Neuronal stem cell (in vitro differentiated cells): ENCODE results near the gene LIN7B.

Experiments used
- DNase-seq: peaks from one replicate; pipeline ENCODE4 v3.0.0-alpha.2; 2013; ENCODE audit warnings: low spot score
- H2AFZ ChIP-seq: one replicate; pipeline ENCODE4 v1.6.1; 2013; ENCODE audit warnings: mild to moderate bottlenecking, low read length, inconsistent platforms
- H2AK5ac ChIP-seq: 2 replicates; pipeline ENCODE4 v1.6.1; 2013; ENCODE audit warnings: low read depth, mild to moderate bottlenecking, inconsistent platforms, low read length, moderate library complexity, mixed read lengths
- H2BK120ac ChIP-seq: 2 replicates; pipeline ENCODE4 v1.6.1; 2013; ENCODE audit warnings: low read depth, mild to moderate bottlenecking, inconsistent platforms, low read length, moderate library complexity, mixed read lengths
- H2BK12ac ChIP-seq: one replicate; pipeline ENCODE4 v1.6.1; 2013; ENCODE audit warnings: low read length, inconsistent platforms
- H2BK15ac ChIP-seq: 2 replicates; pipeline ENCODE4 v1.6.1; 2013; ENCODE audit warnings: mild to moderate bottlenecking, low read length, inconsistent platforms, mixed read lengths
- H2BK5ac ChIP-seq: one replicate; pipeline ENCODE4 v1.6.1; 2013; ENCODE audit warnings: inconsistent platforms, mild to moderate bottlenecking, low read length, moderate library complexity
- H3K14ac ChIP-seq: one replicate; pipeline ENCODE4 v1.6.1; 2013; ENCODE audit warnings: low read length, inconsistent platforms
- H3K18ac ChIP-seq: 2 replicates; pipeline ENCODE4 v1.6.1; 2013; ENCODE audit warnings: low read length, inconsistent platforms
- H3K23ac ChIP-seq: 2 replicates; pipeline ENCODE4 v1.6.1; 2013; ENCODE audit warnings: low read depth, mild to moderate bottlenecking, mixed read lengths, low read length, inconsistent platforms; ENCODE audit not compliant: poor library complexity
- H3K27ac ChIP-seq: replicated peaks from 3 replicates; pipeline ENCODE4 v1.5.1; 2013; ENCODE audit warnings: low read length, inconsistent platforms
- H3K27me3 ChIP-seq, 3 experiments: 2 replicates each; pipeline ENCODE4 v1.6.1; 2013; ENCODE audit warnings: low read length in 3 of 3, mild to moderate bottlenecking in 2 of 3, inconsistent platforms in 1 of 3, low read depth in 1 of 3, mixed read lengths in 1 of 3, moderate library complexity in 1 of 3; ENCODE audit not compliant: control insufficient read depth in 3 of 3, insufficient read depth in 3 of 3
- H3K36me3 ChIP-seq, 2 donors: replicated peaks in 1 of 2; 2 replicates each; pipeline ENCODE4 v1.6.1; 2013; ENCODE audit warnings: low read length in 2 of 2; ENCODE audit not compliant: control insufficient read depth in 2 of 2, insufficient read depth in 2 of 2
- H3K4ac ChIP-seq: 2 replicates; pipeline ENCODE4 v1.6.1; 2013; ENCODE audit warnings: inconsistent platforms, mild to moderate bottlenecking, low read length, moderate library complexity
- H3K4me1 ChIP-seq, 2 donors: 1 replicate in 1 of 2; 2 replicates in 1 of 2; pipeline ENCODE4 v1.6.1; 2013; ENCODE audit warnings: low read length in 2 of 2, low read depth in 1 of 2; ENCODE audit not compliant: control insufficient read depth in 2 of 2, insufficient read depth in 1 of 2
- H3K4me2 ChIP-seq: one replicate; pipeline ENCODE4 v1.6.1; 2013; ENCODE audit warnings: mild to moderate bottlenecking, low read length, inconsistent platforms; ENCODE audit not compliant: insufficient read depth, poor library complexity, severe bottlenecking
- H3K4me3 ChIP-seq, 2 donors: 2 replicates each; pipeline ENCODE4 v1.5.1; 2013; ENCODE audit warnings: low read length in 2 of 2, mild to moderate bottlenecking in 2 of 2, inconsistent platforms in 1 of 2, moderate library complexity in 1 of 2
- H3K79me1 ChIP-seq: one replicate; pipeline ENCODE4 v1.6.1; 2013; ENCODE audit warnings: low read depth, mild to moderate bottlenecking, inconsistent platforms, low read length, moderate library complexity
- H3K9ac ChIP-seq: one replicate; pipeline ENCODE4 v1.6.1; 2013; ENCODE audit warnings: mild to moderate bottlenecking, low read depth, low read length, inconsistent platforms; ENCODE audit not compliant: poor library complexity
- H3K9me3 ChIP-seq, 2 donors: replicated peaks in 1 of 2; 2 replicates each; pipeline versions ENCODE3 to v1.6.1; 2013; ENCODE audit warnings: low read length in 2 of 2, mild to moderate bottlenecking in 2 of 2, inconsistent platforms in 1 of 2, low read depth in 1 of 2, mixed read lengths in 1 of 2, moderate library complexity in 1 of 2; ENCODE audit not compliant: control insufficient read depth in 2 of 2, insufficient read depth in 1 of 2
- H4K8ac ChIP-seq: one replicate; pipeline ENCODE4 v1.6.1; 2013; ENCODE audit warnings: low read depth, mild to moderate bottlenecking, inconsistent platforms, low read length, moderate library complexity
- H4K91ac ChIP-seq: one replicate; pipeline ENCODE4 v1.6.1; 2013; ENCODE audit warnings: low read length, low read depth, mild to moderate bottlenecking, inconsistent platforms; ENCODE audit not compliant: poor library complexity
- WGBS, 2 donors: extraction: QIAGEN DNeasy Blood & Tissue Kit; methylation state at CpG; one replicate each; pipeline ENCODE4 v1.1.7; 2013; ENCODE audit warnings: missing lambda C conversion rate in 2 of 2, mixed read lengths in 1 of 2; ENCODE audit not compliant: insufficient read length in 2 of 2, insufficient replicate concordance in 1 of 2; ENCODE audit errors: extremely low coverage in 2 of 2; 5-methylcytosine and 5-hydroxymethylcytosine counted together

The LIN7B gene

DNA sequence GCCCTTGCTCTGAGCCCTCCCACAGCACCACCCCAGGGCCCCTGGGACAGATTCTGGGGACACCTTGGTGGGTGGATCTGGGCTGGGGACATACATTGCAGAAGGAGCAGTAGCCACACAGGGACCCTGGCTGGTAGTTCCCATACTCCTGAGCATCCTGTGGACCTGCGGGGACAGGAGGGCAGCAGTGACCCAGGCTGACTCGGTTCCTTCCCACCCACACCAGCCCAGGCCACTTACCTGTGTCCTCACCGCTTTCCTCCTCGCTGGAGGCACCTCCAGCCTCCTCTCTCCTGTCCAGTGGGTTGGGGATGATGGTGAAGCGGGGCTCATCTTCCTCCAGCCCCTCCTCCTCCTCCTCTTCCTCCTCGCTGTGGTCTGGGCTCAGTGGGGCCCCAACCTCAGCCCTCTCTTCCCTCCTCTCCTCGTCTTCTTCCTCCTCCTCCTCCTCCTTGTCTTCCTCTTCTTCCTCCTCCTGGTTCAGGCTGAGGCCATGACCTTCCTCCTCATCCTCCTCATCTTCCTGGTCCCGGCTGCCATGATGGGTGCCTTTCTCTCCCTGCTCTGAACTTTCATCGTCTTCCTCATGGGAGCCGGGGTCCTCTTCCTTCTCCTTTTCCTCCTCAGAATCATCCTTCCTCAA is 39.1 kb downstream of the LIN7B start:
- H3K4me3 ChIP-seq = no peak overlapping the region

GRCh38 chr19:49154279-49154678 is 40.1 kb downstream of the LIN7B start:
- Histone ChIP-seq H2AK5ac (no peak overlapping the region), H3K27ac (no peak overlapping the region), H3K14ac (peak overlapping the region; percentile 4), H2BK15ac (no peak overlapping the region), H3K9ac (no peak overlapping the region), H2BK12ac (peak overlapping the region; percentile 44), H3K4me3 (no peak overlapping the region), H3K18ac (no peak overlapping the region), H2AFZ (no peak overlapping the region), H3K9me3 (peaks cover 0 to 2% of the 10 kb centered on the region in 2 donors), H3K4ac (peak overlapping the region; percentile 31), H2BK120ac (no peak overlapping the region), H2BK5ac (no peak overlapping the region), H3K36me3 (peaks cover 0 to 2% of the 10 kb centered on the region in 2 donors), H4K91ac (no peak overlapping the region), H4K8ac (no peak overlapping the region), H3K4me2 (no peak overlapping the region), H3K23ac (peak overlapping the region; percentile 3), H3K4me1 (peaks cover 20 to 21% of the 10 kb centered on the region in 2 donors), H3K27me3 (peaks cover 0 to 26% (median 0%) of the 10 kb centered on the region in 3 experiments), H3K79me1 (no peaks in the 10 kb centered on the region)
- no peak for DNase-seq
- WGBS, 2 donors = no CpG with 5 or more reads among the region's 6 CpGs

More for the DNA sequence above, 39.1 kb downstream of the LIN7B start:
- no peak overlapping the region for H3K9ac ChIP-seq
- no peak overlapping the region for H3K4me2 ChIP-seq
- H2AFZ ChIP-seq = no peak overlapping the region
- no CpG with 5 or more reads among the region's 10 CpGs for WGBS, 2 donors
- peak overlapping the region; percentile 53 for H3K18ac ChIP-seq
- H2BK5ac ChIP-seq = no peak overlapping the region
- H3K23ac ChIP-seq = peak overlapping the region; percentile 90
- H3K36me3 ChIP-seq = no peaks in the 10 kb centered on the region
- H2BK15ac ChIP-seq = peak overlapping the region; percentile 94
- H2AK5ac ChIP-seq = peak overlapping the region; percentile 30
- H3K4ac ChIP-seq = no peak overlapping the region
- no peak overlapping the region for H3K14ac ChIP-seq
- peaks cover 0 to 25% (median 0%) of the 10 kb centered on the region in 3 experiments for H3K27me3 ChIP-seq
- peaks cover 25% of the 10 kb centered on the region in 2 donors for H3K4me1 ChIP-seq
- no peak overlapping the region for H4K91ac ChIP-seq
- no peak overlapping the region for H2BK12ac ChIP-seq
- no peaks in the 10 kb centered on the region for H3K79me1 ChIP-seq
- DNase-seq = no peak
- H4K8ac ChIP-seq = no peak overlapping the region
- H3K27ac ChIP-seq = no peak overlapping the region
- H2BK120ac ChIP-seq = no peak overlapping the region
- peaks cover 0 to 2% of the 10 kb centered on the region in 2 donors for H3K9me3 ChIP-seq

- H3K36me3 ChIP-seq = peaks cover 0 to 9% of the 10 kb centered on the region in 2 donors
- no peak for DNase-seq
- no peak within 1 kb of the TSS for H3K27ac ChIP-seq
- H3K4me2 ChIP-seq = no peak within 1 kb of the TSS
- no peak within 1 kb of the TSS for H4K8ac ChIP-seq
- H3K14ac ChIP-seq = peak within 1 kb of the TSS; percentile 4
- no CpG with 5 or more reads among the region's 19 CpGs for WGBS, 2 donors
- peak within 1 kb of the TSS; percentile 89 for H3K18ac ChIP-seq
- no peaks in the 10 kb centered on the region for H3K79me1 ChIP-seq
- peak within 1 kb of the TSS; percentile 37 for H3K23ac ChIP-seq
- peak within 1 kb of the TSS; percentile 76 for H2AFZ ChIP-seq
- peak within 1 kb of the TSS; percentile 64 for H2BK15ac ChIP-seq
- no peak within 1 kb of the TSS for H4K91ac ChIP-seq
- H3K4ac ChIP-seq = peak within 1 kb of the TSS; percentile 31
- no peak within 1 kb of the TSS for H3K9ac ChIP-seq
- H3K4me1 ChIP-seq = peaks cover 20 to 21% of the 10 kb centered on the region in 2 donors
- peaks cover 0 to 2% of the 10 kb centered on the region in 2 donors for H3K9me3 ChIP-seq
- peak within 1 kb of the TSS in 1 of 2 donors; percentile 9 for H3K4me3 ChIP-seq
- H2BK5ac ChIP-seq = no peak within 1 kb of the TSS
- peaks cover 0 to 26% (median 0%) of the 10 kb centered on the region in 3 experiments for H3K27me3 ChIP-seq
- no peak within 1 kb of the TSS for H2BK120ac ChIP-seq
- peak within 1 kb of the TSS; percentile 44 for H2BK12ac ChIP-seq
- H2AK5ac ChIP-seq = peak within 1 kb of the TSS; percentile 81
Measured at GRCh38 chr19:49155005-49155819, 41.0 kb downstream of the LIN7B start, which contains the start of gene HRC. Gene HRC (minus strand): TSS chr19:49155396. CDS start chr19:49155237, 159 bp downstream.
